ENCODE measurements around the gene COA7. TPM values are rescaled to one million over a fixed set of nuclear protein-coding genes. Genes with fewer than 3 reads are reported as not detected.

Gene COA7
- total and polyA plus RNA-seq, 10 donors = 1.9 to 12.8 (median 7.8) TPM

DNA sequence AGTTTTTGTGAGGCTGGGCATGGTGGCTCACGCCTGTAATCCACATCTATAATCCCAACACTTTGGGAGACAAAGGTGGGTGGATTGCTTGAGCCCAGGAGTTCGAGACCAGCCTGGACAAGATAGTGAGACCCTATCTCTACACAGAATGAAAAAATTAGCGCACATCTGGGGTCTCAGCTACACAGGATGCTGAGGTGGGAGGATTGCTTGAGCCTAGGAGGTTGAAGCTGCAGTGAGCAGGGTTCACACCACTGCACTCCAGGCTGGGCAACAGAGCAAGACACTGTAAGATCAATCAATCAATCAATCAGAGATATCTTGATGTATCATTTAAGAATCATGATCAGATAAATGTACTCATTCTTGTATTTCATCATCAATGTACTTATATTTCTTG is 35.2 kb upstream of the COA7 start:
- intact Hi-C loops (cut with DNase I; ENCODE audit: low total_unique reads) = no loop called here
- no peak for TF ChIP-seq POLR2AphosphoS5 (IDR thresholded peaks at IDR 0.05)
- TF ChIP-seq, protein P1, sequence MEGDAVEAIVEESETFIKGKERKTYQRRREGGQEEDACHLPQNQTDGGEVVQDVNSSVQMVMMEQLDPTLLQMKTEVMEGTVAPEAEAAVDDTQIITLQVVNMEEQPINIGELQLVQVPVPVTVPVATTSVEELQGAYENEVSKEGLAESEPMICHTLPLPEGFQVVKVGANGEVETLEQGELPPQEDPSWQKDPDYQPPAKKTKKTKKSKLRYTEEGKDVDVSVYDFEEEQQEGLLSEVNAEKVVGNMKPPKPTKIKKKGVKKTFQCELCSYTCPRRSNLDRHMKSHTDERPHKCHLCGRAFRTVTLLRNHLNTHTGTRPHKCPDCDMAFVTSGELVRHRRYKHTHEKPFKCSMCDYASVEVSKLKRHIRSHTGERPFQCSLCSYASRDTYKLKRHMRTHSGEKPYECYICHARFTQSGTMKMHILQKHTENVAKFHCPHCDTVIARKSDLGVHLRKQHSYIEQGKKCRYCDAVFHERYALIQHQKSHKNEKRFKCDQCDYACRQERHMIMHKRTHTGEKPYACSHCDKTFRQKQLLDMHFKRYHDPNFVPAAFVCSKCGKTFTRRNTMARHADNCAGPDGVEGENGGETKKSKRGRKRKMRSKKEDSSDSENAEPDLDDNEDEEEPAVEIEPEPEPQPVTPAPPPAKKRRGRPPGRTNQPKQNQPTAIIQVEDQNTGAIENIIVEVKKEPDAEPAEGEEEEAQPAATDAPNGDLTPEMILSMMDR (IDR thresholded peaks at IDR 0.05 in 8 of 11, conservative IDR thresholded peaks at IDR 0.05 in 3 of 11) = no peak
- no peak for TF ChIP-seq POLR2A (IDR thresholded peaks at IDR 0.05)
- Histone ChIP-seq H3K4me1 (peaks cover 0 to 15% (median 6%) of the 10 kb centered on the region in 6 donors), H3K4me3 (no peak overlapping the region), H3K27ac (no peak overlapping the region), H3K36me3 (peaks cover 0 to 18% (median 0%) of the 10 kb centered on the region in 6 donors), H3K27me3 (replicated peaks in 1 of 7) (no peaks in the 10 kb centered on the region), H3K9me3 (no peaks in the 10 kb centered on the region)
- 94 to 100% (median 98%) methylated on average over 3 of the region's 3 CpGs for WGBS, 5 donors
- DNase-seq = no peak

GRCh38 chr1:52727956-52728656 is 30.0 kb upstream of the COA7 start:
- no peak for DNase-seq
- H3K27me3 ChIP-seq (replicated peaks in 1 of 7) = no peaks in the 10 kb centered on the region
- TF ChIP-seq, protein P1 (IDR thresholded peaks at IDR 0.05 in 8 of 11, conservative IDR thresholded peaks at IDR 0.05 in 3 of 11) = no peak
- H3K4me1 ChIP-seq = peaks cover 9 to 39% (median 28%) of the 10 kb centered on the region in 6 donors
- no peaks in the 10 kb centered on the region for H3K9me3 ChIP-seq
- no peak overlapping the region for H3K27ac ChIP-seq
- peaks cover 0 to 18% (median 0%) of the 10 kb centered on the region in 6 donors for H3K36me3 ChIP-seq
- WGBS, 5 donors = 88 to 97% (median 93%) methylated on average over 6 of the region's 6 CpGs
- intact Hi-C loops (cut with DNase I; ENCODE audit: low total_unique reads) = no loop called here
- peak overlapping the region in 1 of 8 donors; percentile 15 for H3K4me3 ChIP-seq

GRCh38 chr1:52727114-52727586 is 29.0 kb upstream of the COA7 start:
- no peak for DNase-seq
- Histone ChIP-seq H3K27ac (peak overlapping the region in 6 of 8 donors; percentile 85 to 95 (median 90)), H3K9me3 (no peaks in the 10 kb centered on the region), H3K27me3 (replicated peaks in 1 of 7) (no peaks in the 10 kb centered on the region), H3K4me3 (peak overlapping the region; percentile 67 to 98 (median 81)), H3K36me3 (peaks cover 0 to 11% (median 0%) of the 10 kb centered on the region in 6 donors), H3K4me1 (peaks cover 9 to 36% (median 28%) of the 10 kb centered on the region in 6 donors)
- intact Hi-C loops (cut with DNase I; ENCODE audit: low total_unique reads) = no loop called here
- TF ChIP-seq, protein P1 (IDR thresholded peaks at IDR 0.05 in 8 of 11, conservative IDR thresholded peaks at IDR 0.05 in 3 of 11) = no peak
- TF ChIP-seq POLR2AphosphoS5 (IDR thresholded peaks at IDR 0.05) (no peak), POLR2A (IDR thresholded peaks at IDR 0.05) (no peak)
- WGBS, 5 donors = 2 to 5% (median 4%) methylated on average over 14 of the region's 14 CpGs
